Amygdala (tissue), 56 donors: ENCODE measurements around the gene APOM.

Experiments
- DNase-seq, 56 donors: peaks; one replicate each; lab custom pipeline; 2025; lab: John Stamatoyannopoulos, UW

APOM gene

GRCh38 chr6:31655349-31656237, at the start of gene APOM:
TSS of gene APOM (plus strand) at chr6:31655894. CDS start at chr6:31655967, 73 bp downstream.
- DNase-seq, result no peak

GRCh38 chr6:31607317-31607716, 48.4 kb upstream of the APOM start:
- DNase-seq, result no peak

- no peak for DNase-seq
These were observed 45.9 kb upstream of the APOM start for GRCh38 chr6:31609519-31610406.

GRCh38 chr6:31610968-31611367, 44.7 kb upstream of the APOM start:
- DNase-seq, result no peak

GRCh38 chr6:31614075-31614619, 41.5 kb upstream of the APOM start:
- DNase-seq, result peak in 2 of 56 donors; percentile 7 to 17

- DNase-seq, result peak in 3 of 56 donors; percentile 9 to 19 (median 19)
These were observed 40.8 kb upstream of the APOM start, which contains the start of gene AIF1 for GRCh38 chr6:31614684-31615578. TSS of gene AIF1 (plus strand) at chr6:31615234. CDS start at chr6:31615330, 96 bp downstream.

GRCh38 chr6:31615748-31616147, 39.9 kb upstream of the APOM start:
- DNase-seq, result peak in 1 of 56 donors; percentile 9

GRCh38 chr6:31617010-31617409, 38.7 kb upstream of the APOM start:
- DNase-seq, result no peak

GRCh38 chr6:31619805-31620585, 35.7 kb upstream of the APOM start:
- peak; percentile 79 to 100 (median 97) for DNase-seq

GRCh38 chr6:31620586-31621319, 34.9 kb upstream of the APOM start, which contains the start of gene PRRC2A:
TSS of gene PRRC2A (plus strand) at chr6:31620715. CDS start at chr6:31622790, 2,075 bp downstream.
- DNase-seq, result peak in 44 of 56 donors; percentile 31 to 100 (median 78)

GRCh38 chr6:31621320-31621939, 34.3 kb upstream of the APOM start:
- DNase-seq, result no peak

- DNase-seq, result no peak
These were observed 33.7 kb upstream of the APOM start for GRCh38 chr6:31621991-31622390.

- no peak for DNase-seq
These were observed 33.0 kb upstream of the APOM start for GRCh38 chr6:31622684-31623091.

GRCh38 chr6:31624070-31624469, 31.6 kb upstream of the APOM start:
- no peak for DNase-seq

GRCh38 chr6:31626952-31627351, 28.7 kb upstream of the APOM start:
- DNase-seq, result no peak

GRCh38 chr6:31627690-31628287, 27.9 kb upstream of the APOM start:
- no peak for DNase-seq

GRCh38 chr6:31629014-31629413, 26.7 kb upstream of the APOM start:
- DNase-seq, result no peak
